Muscle layer of colon (tissue), 2 donors: ENCODE data around the gene ALDH1A1.

Source experiments
- H3K27ac ChIP-seq: one replicate; pipeline ENCODE4 v1.7.0; 2013; ENCODE audit warnings: low read depth, mild to moderate bottlenecking, low read length, moderate library complexity
- H3K27me3 ChIP-seq, 2 donors: one replicate each; pipeline ENCODE4 v1.7.0; 2013; ENCODE audit warnings: low read length in 2 of 2, mild to moderate bottlenecking in 2 of 2; ENCODE audit not compliant: insufficient read depth in 2 of 2, control insufficient read depth in 1 of 2
- H3K36me3 ChIP-seq: one replicate; pipeline ENCODE4 v1.7.0; 2013; ENCODE audit warnings: mild to moderate bottlenecking, low read length; ENCODE audit not compliant: insufficient read depth
- H3K4me1 ChIP-seq: one replicate; pipeline ENCODE4 v1.7.0; 2013; ENCODE audit warnings: mild to moderate bottlenecking, low read length; ENCODE audit not compliant: insufficient read depth
- H3K4me3 ChIP-seq, 2 donors: one replicate each; pipeline ENCODE4 v1.7.0; 2013; ENCODE audit warnings: low read length in 2 of 2, low read depth in 1 of 2, mild to moderate bottlenecking in 1 of 2, moderate library complexity in 1 of 2
- H3K9ac ChIP-seq: one replicate; pipeline ENCODE4 v1.7.0; 2013; ENCODE audit warnings: low read length
- H3K9me3 ChIP-seq: one replicate; pipeline ENCODE4 v1.7.0; 2013; ENCODE audit warnings: mild to moderate bottlenecking, low read length
- donor health status: abdominal sarcoma.
- donor health status: Adenocarcinoma of cecum.

ALDH1A1 gene

GRCh38 chr9:72974501-72974900 is 21.6 kb upstream of the ALDH1A1 start:
- Histone ChIP-seq H3K9ac (no peak overlapping the region), H3K27ac (no peak overlapping the region), H3K27me3 (no peaks in the 10 kb centered on the region), H3K9me3 (no peaks in the 10 kb centered on the region), H3K4me1 (no peaks in the 10 kb centered on the region), H3K4me3 (no peak overlapping the region), H3K36me3 (no peaks in the 10 kb centered on the region)

DNA sequence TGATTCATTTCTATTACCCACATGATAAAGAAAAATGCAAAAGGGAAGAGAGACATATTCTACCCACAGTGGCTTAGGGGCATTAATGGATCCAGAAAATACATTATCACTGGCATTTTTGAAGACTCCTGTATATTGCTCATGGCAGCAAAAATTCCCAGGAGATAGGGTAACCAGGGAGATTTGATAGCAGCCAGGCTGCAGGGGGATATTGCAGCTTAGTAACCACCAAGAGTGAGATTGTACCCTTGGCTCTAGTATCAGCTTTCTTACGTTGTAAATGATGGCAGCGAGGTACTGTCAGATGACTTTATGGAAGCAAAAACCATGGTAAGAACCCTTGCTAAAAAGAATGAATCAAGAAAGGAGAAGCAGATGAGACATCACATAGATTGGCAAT is 19.8 kb upstream of the ALDH1A1 start:
- H3K36me3 ChIP-seq = no peaks in the 10 kb centered on the region
- no peak overlapping the region for H3K4me3 ChIP-seq
- no peak overlapping the region for H3K27ac ChIP-seq
- no peak overlapping the region for H3K9ac ChIP-seq
- no peaks in the 10 kb centered on the region for H3K27me3 ChIP-seq
- H3K4me1 ChIP-seq = no peaks in the 10 kb centered on the region
- H3K9me3 ChIP-seq = no peaks in the 10 kb centered on the region

- H3K27ac ChIP-seq = no peak overlapping the region
- no peaks in the 10 kb centered on the region for H3K36me3 ChIP-seq
- no peaks in the 10 kb centered on the region for H3K27me3 ChIP-seq
- no peak overlapping the region for H3K9ac ChIP-seq
- no peaks in the 10 kb centered on the region for H3K9me3 ChIP-seq
- no peak overlapping the region for H3K4me3 ChIP-seq
- no peaks in the 10 kb centered on the region for H3K4me1 ChIP-seq
Observed at GRCh38 chr9:72971411-72971810, 18.6 kb upstream of the ALDH1A1 start.

DNA sequence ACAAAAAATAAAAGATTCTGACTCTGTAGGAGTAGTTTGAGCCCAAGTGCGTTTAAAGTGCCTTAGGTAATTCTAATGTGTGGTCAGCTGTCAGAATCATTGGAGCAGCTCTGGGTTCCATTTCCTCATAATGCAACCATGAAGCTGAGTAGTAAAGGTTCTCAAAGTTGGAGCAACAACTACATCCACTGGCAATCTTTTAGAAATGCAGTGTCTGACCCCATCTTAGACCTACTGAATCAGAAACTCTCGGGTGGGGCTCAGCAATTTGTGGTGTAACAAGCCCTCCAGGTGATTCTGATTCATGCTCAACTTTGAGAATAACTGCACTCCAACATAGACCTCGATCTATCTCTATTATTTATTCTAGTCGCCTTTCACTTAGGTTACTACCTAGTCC is 7.6 kb upstream of the ALDH1A1 start:
- Histone ChIP-seq H3K4me3 (no peak overlapping the region), H3K4me1 (no peaks in the 10 kb centered on the region), H3K9ac (no peak overlapping the region), H3K36me3 (no peaks in the 10 kb centered on the region), H3K27me3 (no peaks in the 10 kb centered on the region), H3K9me3 (peaks cover 8% of the 10 kb centered on the region), H3K27ac (no peak overlapping the region)

DNA sequence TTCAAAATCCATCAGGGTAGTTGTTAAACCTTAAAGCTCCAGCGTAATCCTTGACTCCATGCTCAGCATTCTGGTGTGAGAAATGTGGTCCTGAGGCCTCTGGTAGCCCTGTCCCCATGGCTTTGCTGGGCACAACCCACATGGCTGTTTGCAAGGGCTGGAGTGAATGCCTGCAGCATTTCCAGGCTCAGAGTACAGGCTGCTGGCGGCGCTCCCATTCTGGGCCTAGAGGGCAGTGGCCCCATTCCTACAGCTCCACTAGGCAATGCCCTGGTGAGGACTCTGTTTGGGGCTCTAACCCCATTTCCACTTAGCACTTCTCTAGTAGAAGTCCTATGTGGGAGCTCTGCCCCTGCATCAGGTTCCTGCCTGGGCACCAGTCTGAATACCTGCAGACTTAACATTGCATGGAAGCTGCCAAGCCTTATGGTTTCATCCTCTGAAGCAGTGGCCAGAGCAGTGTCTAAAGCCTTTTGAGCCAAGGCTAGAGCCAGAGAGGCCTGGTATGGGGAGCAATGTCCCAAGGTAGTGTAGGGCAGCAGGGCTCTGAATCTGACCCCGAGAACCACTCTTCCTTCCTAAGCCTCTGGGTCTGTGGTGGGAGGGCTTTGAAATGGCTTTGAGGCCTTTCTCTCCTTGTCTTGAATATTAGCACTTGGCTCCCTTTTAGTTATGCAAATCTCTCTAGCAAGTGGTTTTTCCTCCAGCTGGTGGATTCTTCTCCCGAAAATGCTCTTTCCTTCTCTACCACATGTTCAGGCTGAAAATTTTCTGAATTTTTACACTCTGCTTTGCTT is 5.8 kb upstream of the ALDH1A1 start:
- peaks cover 3% of the 10 kb centered on the region for H3K4me1 ChIP-seq
- H3K36me3 ChIP-seq = no peaks in the 10 kb centered on the region
- H3K9ac ChIP-seq = no peak overlapping the region
- no peak overlapping the region for H3K27ac ChIP-seq
- peaks cover 8% of the 10 kb centered on the region for H3K9me3 ChIP-seq
- H3K27me3 ChIP-seq = no peaks in the 10 kb centered on the region
- H3K4me3 ChIP-seq = peak overlapping the region in 1 of 2 donors; percentile 21

GRCh38 chr9:72955571-72955970 is 2.7 kb upstream of the ALDH1A1 start:
- Histone ChIP-seq H3K4me3 (no peak overlapping the region), H3K27ac (no peak overlapping the region), H3K36me3 (no peaks in the 10 kb centered on the region), H3K9ac (no peak overlapping the region), H3K4me1 (peaks cover 6% of the 10 kb centered on the region), H3K27me3 (no peaks in the 10 kb centered on the region), H3K9me3 (peaks cover 8% of the 10 kb centered on the region)

GRCh38 chr9:72955126-72955455 is 2.2 kb upstream of the ALDH1A1 start:
- Histone ChIP-seq H3K9me3 (peaks cover 8% of the 10 kb centered on the region), H3K27ac (no peak overlapping the region), H3K27me3 (no peaks in the 10 kb centered on the region), H3K4me3 (no peak overlapping the region), H3K4me1 (peaks cover 6% of the 10 kb centered on the region), H3K36me3 (no peaks in the 10 kb centered on the region), H3K9ac (no peak overlapping the region)

DNA sequence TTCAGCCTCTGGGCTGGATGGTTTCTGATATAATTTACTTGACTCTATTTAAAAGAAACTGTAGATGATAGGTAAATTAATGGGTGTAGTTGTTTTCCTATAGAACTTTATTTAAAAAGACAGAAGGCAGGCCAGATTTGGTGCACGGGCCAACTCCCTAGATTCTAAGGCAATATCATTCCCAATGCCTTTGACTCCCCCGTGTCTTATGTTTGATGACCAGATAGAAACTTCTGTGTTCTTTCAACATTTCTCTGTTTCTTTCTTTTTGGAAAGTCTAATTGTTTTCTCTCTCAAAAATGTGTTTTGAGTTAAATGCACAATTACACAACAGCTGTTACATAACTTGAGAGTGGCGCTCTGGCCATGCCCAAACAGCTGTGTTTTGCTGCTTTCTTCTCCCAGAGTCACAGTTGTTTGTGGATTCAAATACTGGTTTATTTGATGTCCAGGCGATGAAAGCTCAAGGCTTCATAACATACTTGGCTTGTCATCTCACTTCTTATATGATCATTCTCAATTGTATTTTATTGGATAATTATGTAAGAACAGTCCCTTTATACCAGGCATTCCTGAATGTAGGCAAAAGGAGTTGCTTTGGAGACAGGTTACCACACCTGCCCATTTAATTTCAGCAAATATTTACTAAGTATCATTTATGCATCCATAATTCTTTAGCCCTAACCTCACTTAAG is 1.7 kb upstream of the ALDH1A1 start:
- no peak overlapping the region for H3K4me3 ChIP-seq
- no peaks in the 10 kb centered on the region for H3K27me3 ChIP-seq
- no peak overlapping the region for H3K9ac ChIP-seq
- H3K4me1 ChIP-seq = peaks cover 6% of the 10 kb centered on the region
- no peak overlapping the region for H3K27ac ChIP-seq
- H3K9me3 ChIP-seq = peaks cover 8% of the 10 kb centered on the region
- no peaks in the 10 kb centered on the region for H3K36me3 ChIP-seq

DNA sequence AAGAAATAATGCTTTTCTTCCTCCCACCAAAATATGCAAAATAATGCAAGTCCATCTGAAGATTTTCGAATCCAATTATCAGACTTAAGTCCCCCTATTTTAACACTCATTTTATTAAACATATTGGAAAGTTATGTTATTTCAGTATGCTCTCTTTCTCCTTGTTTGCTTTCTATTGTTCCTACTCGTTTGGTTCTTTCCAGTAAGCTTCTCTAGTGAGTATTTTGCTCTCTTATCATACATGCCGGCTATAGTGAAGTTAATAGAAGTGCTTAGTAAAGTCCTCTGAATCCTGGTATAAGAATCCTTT is 517 bp downstream of the ALDH1A1 start:
- peak overlapping the region; percentile 44 to 70 for H3K4me3 ChIP-seq
- no peaks in the 10 kb centered on the region for H3K9me3 ChIP-seq

DNA sequence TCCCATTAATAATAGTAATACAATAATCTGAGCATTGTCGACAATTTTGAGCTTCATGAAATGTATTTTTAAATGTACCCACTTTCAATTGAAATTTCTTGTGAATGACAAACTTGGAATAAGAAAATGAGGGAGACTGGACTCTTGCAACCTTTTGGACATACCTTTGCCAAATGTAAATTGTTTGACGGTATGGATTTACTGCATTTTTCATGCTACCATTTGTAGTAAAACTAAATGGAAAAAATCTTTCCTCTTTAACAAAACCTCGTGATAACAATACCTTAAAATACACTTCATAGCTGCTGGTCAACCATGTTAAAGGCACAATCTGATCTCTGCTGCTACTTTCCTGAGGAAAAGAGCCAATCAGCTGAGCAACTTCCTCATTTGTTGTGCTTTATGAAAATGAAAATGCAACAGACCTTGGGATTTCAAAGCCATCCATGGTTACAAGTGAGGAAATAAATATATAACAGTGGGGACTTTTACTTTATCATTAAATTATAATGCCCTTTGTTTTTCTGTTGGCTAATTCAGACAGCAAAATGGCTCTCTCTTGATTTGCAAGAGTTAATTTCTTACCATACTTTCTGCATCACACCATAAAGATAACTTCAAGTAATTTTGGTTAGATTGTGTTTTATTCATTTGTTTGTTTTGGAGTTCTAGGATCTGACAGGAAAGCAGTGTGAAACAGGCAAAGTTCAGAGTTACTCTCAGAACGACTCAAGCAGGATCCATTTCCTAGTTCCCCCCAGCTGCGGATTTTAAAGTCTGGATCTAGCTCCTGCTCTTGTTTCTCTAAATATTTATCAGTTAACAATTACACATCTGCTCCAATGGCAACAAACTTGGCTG is 1.1 kb downstream of the ALDH1A1 start:
- peak overlapping the region; percentile 44 to 70 for H3K4me3 ChIP-seq
- no peaks in the 10 kb centered on the region for H3K36me3 ChIP-seq
- H3K27ac ChIP-seq = peak overlapping the region; percentile 86
- H3K9me3 ChIP-seq = no peaks in the 10 kb centered on the region
- H3K9ac ChIP-seq = peak overlapping the region; percentile 72
- H3K4me1 ChIP-seq = peaks cover 28% of the 10 kb centered on the region
- no peaks in the 10 kb centered on the region for H3K27me3 ChIP-seq

More for the DNA sequence above, 517 bp downstream of the ALDH1A1 start:
- Histone ChIP-seq H3K27me3 (no peaks in the 10 kb centered on the region), H3K36me3 (no peaks in the 10 kb centered on the region), H3K4me1 (peaks cover 23% of the 10 kb centered on the region), H3K9ac (peak overlapping the region; percentile 72), H3K27ac (peak overlapping the region; percentile 86)

GRCh38 chr9:72950875-72951442 is 1.9 kb downstream of the ALDH1A1 start:
- Histone ChIP-seq H3K9me3 (no peaks in the 10 kb centered on the region), H3K36me3 (no peaks in the 10 kb centered on the region), H3K9ac (peak overlapping the region; percentile 72), H3K4me3 (peak overlapping the region; percentile 44 to 70), H3K4me1 (peaks cover 36% of the 10 kb centered on the region), H3K27ac (peak overlapping the region; percentile 86), H3K27me3 (no peaks in the 10 kb centered on the region)
